SK-N-SH (cell line): ENCODE measurements around the gene TBC1D12. TPM values are rescaled to one million over a fixed set of nuclear protein-coding genes. Genes with fewer than 3 reads are reported as not detected.

ENCODE experiments used
- CTCF ChIA-PET: fragments of 300-600, 350-600 bp; formaldehyde crosslinking; extraction: SDS; loops from one replicate; lab custom pipeline; 2021; lab: Yijun Ruan, JAX
- POLR2A ChIA-PET: fragments of 350-600 bp; sonication (Branson Sonifier 250); formaldehyde crosslinking; extraction: SDS; loops from one replicate; lab custom pipeline; 2020; ENCODE audit warnings: antibody characterized with exemption, inconsistent platforms; lab: Yijun Ruan, JAX
- DNase-seq: peaks from one replicate; pipeline ENCODE4 v3.0.0; 2012
- H2AFZ ChIP-seq: fragments of 200-600 bp; sonication (generic); 2 replicates; pipeline ENCODE4 v1.8.1; 2016; ENCODE audit warnings: antibody characterized with exemption, mild to moderate bottlenecking, low read depth
- H3F3A ChIP-seq: fragments of 200-600 bp; sonication (generic); replicated peaks from 2 replicates; pipeline ENCODE3; 2016; ENCODE audit warnings: antibody characterized with exemption, mild to moderate bottlenecking; ENCODE audit not compliant: insufficient read depth
- H3K27ac ChIP-seq, 2 experiments: fragments of 200-500 bp in 1 of 2; fragments of 200-600 bp in 1 of 2; sonication (Bioruptor generic) in 1 of 2; sonication (generic), shearing (Covaris generic) in 1 of 2; 2 replicates each; pipeline versions ENCODE4 v1.5.1 to v1.6.1; 2014 to 2016; ENCODE audit warnings: low read depth in 2 of 2, inconsistent platforms in 1 of 2, low read length in 1 of 2, mild to moderate bottlenecking in 1 of 2, mixed read lengths in 1 of 2
- H3K27me3 ChIP-seq: fragments of 200-600 bp; sonication (generic), shearing (Covaris generic); 2 replicates; pipeline ENCODE4 v1.6.1; 2016; ENCODE audit warnings: mixed run types; ENCODE audit not compliant: insufficient read depth
- H3K36me3 ChIP-seq, 2 experiments: fragments of 200-500 bp in 1 of 2; fragments of 200-600 bp in 1 of 2; sonication (Bioruptor generic) in 1 of 2; sonication (generic) in 1 of 2; replicated peaks in 1 of 2; 2 replicates each; pipeline versions ENCODE3 to v1.5.1; 2014 to 2016; ENCODE audit warnings: low read length in 1 of 2, mild to moderate bottlenecking in 1 of 2; ENCODE audit not compliant: insufficient read depth in 2 of 2, control insufficient read depth in 1 of 2
- H3K4me1 ChIP-seq, 2 experiments: fragments of 200-500 bp in 1 of 2; fragments of 200-600 bp in 1 of 2; sonication (Bioruptor generic) in 1 of 2; sonication (generic), shearing (Covaris generic) in 1 of 2; 2 replicates each; pipeline versions ENCODE4 v1.5.1 to v1.6.1; 2014 to 2016; ENCODE audit warnings: low read depth in 1 of 2, low read length in 1 of 2, mixed run types in 1 of 2; ENCODE audit not compliant: insufficient read depth in 2 of 2, control insufficient read depth in 1 of 2
- H3K4me2 ChIP-seq: fragments of 200-600 bp; sonication (generic), shearing (Covaris generic); 2 replicates; pipeline ENCODE4 v1.6.1; 2017; ENCODE audit warnings: mixed run types
- H3K4me3 ChIP-seq, 2 experiments: fragments of 200-500 bp in 1 of 2; fragments of 200-600 bp in 1 of 2; sonication (Bioruptor generic) in 1 of 2; sonication (generic), shearing (Covaris generic) in 1 of 2; 2 replicates each; pipeline versions ENCODE4 v1.5.1 to v1.8.1; 2014 to 2016; ENCODE audit warnings: low read depth in 2 of 2, inconsistent platforms in 1 of 2, low read length in 1 of 2, mild to moderate bottlenecking in 1 of 2, mixed read lengths in 1 of 2, moderate library complexity in 1 of 2
- H3K79me2 ChIP-seq: fragments of 200-600 bp; sonication (generic); 2 replicates; pipeline ENCODE4 v1.8.1; 2017; ENCODE audit warnings: mild to moderate bottlenecking; ENCODE audit not compliant: insufficient read depth
- H3K9ac ChIP-seq: fragments of 200-600 bp; sonication (generic); 2 replicates; pipeline ENCODE4 v1.6.1; 2017; ENCODE audit warnings: mixed run types
- H3K9me2 ChIP-seq: fragments of 200-600 bp; sonication (generic); 2 replicates; pipeline ENCODE4 v1.6.1; 2017; ENCODE audit warnings: mixed run types
- H3K9me3 ChIP-seq: fragments of 200-600 bp; sonication (generic); 2 replicates; pipeline ENCODE4 v1.6.1; 2017; ENCODE audit warnings: mixed run types, mild to moderate bottlenecking, moderate library complexity
- H4K20me1 ChIP-seq: fragments of 200-600 bp; sonication (generic); 2 replicates; pipeline ENCODE4 v1.6.1; 2017; ENCODE audit warnings: mild to moderate bottlenecking, mixed run types; ENCODE audit not compliant: insufficient read depth
- ELF1 ChIP-seq: IDR thresholded peaks from 2 replicates; pipeline ENCODE4 v1.4.0; 2012
- EP300 ChIP-seq, 2 experiments: IDR thresholded peaks; 2 replicates each; pipeline versions ENCODE4 v1.4.0 to v1.6.1; 2012; ENCODE audit warnings: borderline replicate concordance in 1 of 2, low read depth in 1 of 2, low read length in 1 of 2
- EZH2phosphoT487 ChIP-seq: fragments of 200-600 bp; sonication (generic); IDR thresholded peaks from 2 replicates; pipeline ENCODE4 v1.6.1; 2017; ENCODE audit warnings: low read depth, mixed run types, mild to moderate bottlenecking, antibody characterized with exemption, moderate library complexity, borderline replicate concordance
- MXI1 ChIP-seq: IDR thresholded peaks from 2 replicates; pipeline ENCODE4 v1.6.1; 2012; ENCODE audit warnings: mild to moderate bottlenecking, low read depth, low read length, improper control_type of control experiment
- RXRA ChIP-seq: IDR thresholded peaks from 2 replicates; pipeline ENCODE4 v1.4.0; 2012; ENCODE audit warnings: low read depth, mild to moderate bottlenecking, borderline replicate concordance
- SMC3 ChIP-seq: IDR thresholded peaks from 2 replicates; pipeline ENCODE4 v1.6.1; 2012; ENCODE audit warnings: low read depth, low read length, improper control_type of control experiment
- TEAD4 ChIP-seq: IDR thresholded peaks from 2 replicates; pipeline ENCODE4 v1.4.0; 2012; ENCODE audit warnings: mild to moderate bottlenecking, borderline replicate concordance; ENCODE audit not compliant: insufficient read depth
- WGBS: methylation state at CpG from one replicate; pipeline ENCODE4 v1.1.6; 2017; ENCODE audit warnings: low lambda C conversion rate; 5-methylcytosine and 5-hydroxymethylcytosine counted together
- polyA plus RNA-seq, 3 experiments: library from polyadenylated mRNA; depleted of rRNA; stranded (reverse); fragments of >200 nt; gene quantifications; 2 replicates each; pipeline ENCODE4 v1.2.3, GENCODE V29; 2012
- TF ChIP-seq, protein P1 (sequence below): fragments of 150-350 bp; IDR thresholded peaks from 2 replicates; pipeline ENCODE4 v1.6.1; 2017; ENCODE audit warnings: antibody characterized with exemption, low read length, low read depth, borderline replicate concordance
- TF ChIP-seq, protein P2 (sequence below): IDR thresholded peaks from 2 replicates; pipeline ENCODE4 v1.4.0; 2012; ENCODE audit warnings: low read depth

TBC1D12 gene
- polyA plus RNA-seq, 1 of the 3 experiments (the other 2 are of a cell fraction): 1.8 TPM

DNA sequence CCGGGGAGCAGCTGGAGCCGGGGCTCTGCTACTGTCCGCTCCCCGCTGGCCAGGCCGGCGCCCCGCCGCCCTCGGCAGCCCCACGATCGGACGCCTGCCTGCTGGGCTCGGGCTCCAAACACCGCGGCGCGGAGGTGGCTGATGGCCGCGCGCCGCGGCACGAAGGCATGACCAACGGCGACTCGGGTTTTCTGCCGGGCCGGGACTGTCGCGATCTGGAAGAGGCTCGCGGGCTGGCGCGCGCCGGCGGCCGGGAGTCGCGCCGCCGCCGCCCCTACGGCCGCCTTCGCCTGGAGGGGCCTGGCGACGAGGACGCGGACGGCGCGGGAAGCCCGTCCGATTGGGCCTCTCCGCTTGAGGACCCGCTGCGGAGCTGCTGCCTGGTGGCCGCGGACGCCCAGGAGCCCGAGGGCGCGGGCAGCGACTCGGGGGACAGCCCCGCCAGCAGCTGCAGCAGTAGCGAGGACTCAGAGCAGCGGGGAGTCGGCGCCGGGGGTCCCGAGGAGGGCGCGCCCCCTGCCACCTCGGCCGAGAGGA is 570 bp downstream of the TBC1D12 start:
- peaks cover 46% of the 10 kb centered on the region for H3K79me2 ChIP-seq
- no peaks in the 10 kb centered on the region for H3K9me3 ChIP-seq
- H3K4me1 ChIP-seq: no peaks in the 10 kb centered on the region; a peak in 1 of 4 replicates
- peak overlapping the region; percentile 67 to 75 for H3K4me3 ChIP-seq
- no peaks in the 10 kb centered on the region for H3K9me2 ChIP-seq
- peak overlapping the region; percentile 74 for H3K9ac ChIP-seq
- ChIA-PET CTCF (interaction anchor here (0.7 to 3.6 kb wide), 8 partner anchors 13 to 701 kb away, joined by 3 to 23 read pairs (median 3); partner anchors contain the start of genes FRA10AC1 and NOC3L), POLR2A (interaction anchor here (0.6 to 1.6 kb wide), 2 partner anchors 9 to 40 kb away, joined by 6 to 8 read pairs; partner anchors contain the start of gene NOC3L)
- no peaks in the 10 kb centered on the region for H3K27me3 ChIP-seq
- no peaks in the 10 kb centered on the region for H3K36me3 ChIP-seq
- H3K4me2 ChIP-seq: peak overlapping the region; percentile 93
- H2AFZ ChIP-seq: peak overlapping the region; percentile 63
- no peaks in the 10 kb centered on the region for H4K20me1 ChIP-seq
- DNase-seq: peak; percentile 82
- 0% methylated on average over 15 of the region's 77 CpGs for WGBS
- H3K27ac ChIP-seq: peak overlapping the region; percentile 80 to 89
- H3F3A ChIP-seq: peaks cover 7% of the 10 kb centered on the region
- no peak for TF ChIP-seq RXRA
- 0 out of 2 replicates have a peak, but pooled peaks have one; percentile 9 for TF ChIP-seq MXI1

- Histone ChIP-seq H3K36me3 (no peaks in the 10 kb centered on the region), H3F3A (no peaks in the 10 kb centered on the region), H3K4me2 (peak overlapping the region; percentile 93), H3K4me1 (no peaks in the 10 kb centered on the region; a peak in 1 of 4 replicates), H3K27ac (peak overlapping the region; percentile 80 to 89), H4K20me1 (no peaks in the 10 kb centered on the region), H3K9ac (peak overlapping the region; percentile 74), H2AFZ (peak overlapping the region; percentile 63; the same call in 1 of the 2 replicates), H3K4me3 (peak overlapping the region; percentile 67 to 75), H3K27me3 (no peaks in the 10 kb centered on the region), H3K9me2 (no peaks in the 10 kb centered on the region), H3K79me2 (peaks cover 53% of the 10 kb centered on the region), H3K9me3 (no peaks in the 10 kb centered on the region)
- 2% methylated on average over 18 of the region's 51 CpGs for WGBS
- DNase-seq: peak; percentile 64
- POLR2A ChIA-PET: no interaction called here
- TF ChIP-seq TEAD4: no peak
- TF ChIP-seq, protein P1, sequence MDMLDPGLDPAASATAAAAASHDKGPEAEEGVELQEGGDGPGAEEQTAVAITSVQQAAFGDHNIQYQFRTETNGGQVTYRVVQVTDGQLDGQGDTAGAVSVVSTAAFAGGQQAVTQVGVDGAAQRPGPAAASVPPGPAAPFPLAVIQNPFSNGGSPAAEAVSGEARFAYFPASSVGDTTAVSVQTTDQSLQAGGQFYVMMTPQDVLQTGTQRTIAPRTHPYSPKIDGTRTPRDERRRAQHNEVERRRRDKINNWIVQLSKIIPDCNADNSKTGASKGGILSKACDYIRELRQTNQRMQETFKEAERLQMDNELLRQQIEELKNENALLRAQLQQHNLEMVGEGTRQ: no peak
- 0 out of 2 replicates have a peak, but pooled peaks have one; percentile 27 for TF ChIP-seq ELF1
- no peak for TF ChIP-seq SMC3
- no peak for TF ChIP-seq EP300 (IDR thresholded peaks at IDR 0.05; ENCODE audit: borderline replicate concordance in 1 of 2, low read depth in 1 of 2, low read length in 1 of 2)
- TF ChIP-seq, protein P2, sequence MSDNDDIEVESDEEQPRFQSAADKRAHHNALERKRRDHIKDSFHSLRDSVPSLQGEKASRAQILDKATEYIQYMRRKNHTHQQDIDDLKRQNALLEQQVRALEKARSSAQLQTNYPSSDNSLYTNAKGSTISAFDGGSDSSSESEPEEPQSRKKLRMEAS: 0 out of 2 replicates have a peak, but pooled peaks have one; percentile 12
- TF ChIP-seq EZH2phosphoT487: no peak
- CTCF ChIA-PET: interaction anchor here (0.7 to 3.6 kb wide), 7 partner anchors 10 to 701 kb away, joined by 3 to 23 read pairs (median 3); partner anchors contain the start of genes FRA10AC1 and NOC3L
These were observed 1.3 kb downstream of the TBC1D12 start for GRCh38 chr10:94403380-94404213.
